Esophagus (tissue), 2 donors: Measurements from ENCODE around the gene CHRFAM7A. TPM values are rescaled to one million over a fixed set of nuclear protein-coding genes. Genes with fewer than 3 reads are reported as not detected.
"Not testable (repeated sequence)": the region's sequence is repeated elsewhere in the genome, so short reads cannot be mapped to it uniquely, and the experiment has no call there.

Experiments used
- H3K27ac ChIP-seq, 2 donors: one replicate each; pipeline ENCODE4 v1.5.1; 2013; ENCODE audit warnings: low read depth in 2 of 2, mild to moderate bottlenecking in 2 of 2, inconsistent platforms in 1 of 2, low read length in 1 of 2, moderate library complexity in 1 of 2
- H3K27me3 ChIP-seq, 2 donors: one replicate each; pipeline ENCODE4 v1.6.1; 2013; ENCODE audit warnings: low read length in 2 of 2, control low read depth in 1 of 2, mild to moderate bottlenecking in 1 of 2; ENCODE audit not compliant: insufficient read depth in 2 of 2, control insufficient read depth in 1 of 2
- H3K36me3 ChIP-seq, 2 donors: one replicate each; pipeline ENCODE4 v1.6.1; 2013; ENCODE audit warnings: low read length in 1 of 2; ENCODE audit not compliant: control insufficient read depth in 2 of 2, insufficient read depth in 2 of 2
- H3K4me1 ChIP-seq, 2 donors: one replicate each; pipeline ENCODE4 v1.6.1; 2013; ENCODE audit warnings: low read length in 1 of 2; ENCODE audit not compliant: control insufficient read depth in 2 of 2, insufficient read depth in 2 of 2
- H3K4me3 ChIP-seq, 2 donors: one replicate each; pipeline ENCODE4 v1.5.1; 2013; ENCODE audit warnings: low read length in 2 of 2, mild to moderate bottlenecking in 2 of 2, low read depth in 1 of 2, moderate library complexity in 1 of 2
- H3K9me3 ChIP-seq, 2 donors: one replicate each; pipeline ENCODE4 v1.6.1; 2013; ENCODE audit warnings: mild to moderate bottlenecking in 2 of 2, low read depth in 1 of 2, low read length in 1 of 2, moderate library complexity in 1 of 2; ENCODE audit not compliant: control insufficient read depth in 2 of 2, insufficient read depth in 1 of 2
- WGBS, 2 donors: extraction: QIAGEN DNeasy Blood & Tissue Kit; methylation state at CpG; one replicate each; pipeline ENCODE4 v1.1.7; 2013; 5-methylcytosine and 5-hydroxymethylcytosine counted together
- polyA plus RNA-seq, 2 donors: library from polyadenylated mRNA; stranded (reverse); fragments of 200-250 nt; gene quantifications; one replicate each; pipeline ENCODE4 v1.2.3, GENCODE V29; 2013
- donor health status: healthy with polysubstance abuse.
- donor health status: Bipolar disorder and iron deficiency.

The CHRFAM7A gene
- polyA plus RNA-seq, 2 donors = 0.06 to 0.16 TPM

DNA sequence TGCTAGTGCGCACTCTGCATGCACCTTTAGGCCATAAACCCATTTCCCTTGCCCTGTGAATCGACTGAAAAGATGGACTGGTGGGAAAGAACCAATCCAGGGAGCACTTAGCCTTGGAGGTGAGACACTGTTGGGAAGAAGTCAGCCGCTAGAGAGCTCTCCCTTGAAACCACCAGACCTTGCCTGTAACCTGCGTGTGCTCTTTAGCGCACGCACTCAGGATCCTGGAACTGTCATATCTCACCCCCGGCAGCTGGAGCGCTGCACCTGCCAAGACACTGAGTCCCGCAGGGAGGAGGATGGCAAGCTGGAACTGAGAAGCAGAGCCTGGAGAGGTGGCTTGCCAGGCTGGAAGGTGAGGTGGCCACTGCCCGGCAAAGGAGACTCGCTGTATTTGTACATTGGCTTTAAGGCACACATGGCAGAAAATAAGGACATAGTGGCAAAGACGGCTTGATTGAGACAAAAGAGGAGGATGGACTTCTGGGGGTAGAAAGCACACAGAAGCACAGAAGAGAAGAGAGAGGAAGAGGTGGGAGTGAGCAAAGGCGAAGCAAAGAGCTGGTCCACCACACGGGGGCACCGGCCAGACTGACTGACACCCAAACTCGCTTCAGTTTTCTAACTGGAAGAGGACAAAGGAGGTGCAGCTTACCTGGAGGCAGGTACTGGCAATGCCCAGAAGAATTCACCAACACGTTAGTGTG lies 16.8 kb downstream of the CHRFAM7A start:
- not testable (repeated sequence) for H3K4me3 ChIP-seq, H3K4me1 ChIP-seq, H3K27ac ChIP-seq, H3K36me3 ChIP-seq, H3K27me3 ChIP-seq, H3K9me3 ChIP-seq
- no CpG with 5 or more reads among the region's 17 CpGs for WGBS, 2 donors

DNA sequence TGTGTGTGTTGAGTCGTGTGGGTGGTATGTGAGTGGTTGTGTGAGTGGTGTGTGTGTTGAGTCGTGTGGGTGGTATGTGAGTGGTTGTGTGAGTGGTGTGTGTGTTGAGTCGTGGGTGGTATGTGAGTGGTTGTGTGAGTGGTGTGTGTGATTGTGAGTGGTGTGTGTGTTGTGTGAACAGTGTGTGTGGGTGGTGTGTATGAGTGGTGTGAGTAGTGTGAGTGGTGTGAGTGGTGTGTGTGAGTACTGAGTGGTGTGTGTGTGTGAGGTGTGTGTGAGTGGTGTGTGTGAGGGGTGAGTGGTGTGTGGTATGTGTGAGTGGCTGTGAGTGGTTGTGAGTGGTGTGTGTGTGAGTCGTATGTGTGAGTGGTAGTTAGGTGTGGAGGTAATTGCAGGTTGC lies 17.5 kb downstream of the CHRFAM7A start:
- not testable (repeated sequence) for H3K27me3 ChIP-seq, H3K9me3 ChIP-seq, H3K36me3 ChIP-seq, H3K27ac ChIP-seq, H3K4me3 ChIP-seq, H3K4me1 ChIP-seq
- WGBS, 2 donors = 45 to 57% methylated on average over 3 of the region's 4 CpGs

DNA sequence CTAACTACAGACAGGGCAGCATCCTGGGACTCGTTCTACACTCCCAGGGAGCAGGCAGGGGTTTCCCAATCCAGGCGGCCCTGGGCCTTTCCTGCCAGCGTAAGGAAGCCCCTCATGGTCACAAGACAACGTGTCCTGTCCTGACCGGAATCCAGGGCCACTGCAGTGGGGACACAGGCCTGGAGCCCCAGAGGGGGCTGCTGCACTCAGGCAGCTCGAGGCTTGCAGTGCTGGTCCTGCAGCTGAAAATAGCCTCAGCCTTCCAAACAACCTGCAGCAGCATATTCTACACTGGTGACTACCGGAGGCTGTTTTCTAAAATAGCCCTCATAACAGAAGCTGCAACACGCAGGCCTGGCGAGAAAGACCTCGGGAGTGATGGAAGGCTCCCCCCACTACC lies 18.5 kb downstream of the CHRFAM7A start:
- H3K4me1 ChIP-seq, H3K36me3 ChIP-seq, H3K27ac ChIP-seq, H3K4me3 ChIP-seq, H3K27me3 ChIP-seq, H3K9me3 ChIP-seq: not testable (repeated sequence)
- 57 to 78% methylated on average over 3 of the region's 10 CpGs for WGBS, 2 donors

DNA sequence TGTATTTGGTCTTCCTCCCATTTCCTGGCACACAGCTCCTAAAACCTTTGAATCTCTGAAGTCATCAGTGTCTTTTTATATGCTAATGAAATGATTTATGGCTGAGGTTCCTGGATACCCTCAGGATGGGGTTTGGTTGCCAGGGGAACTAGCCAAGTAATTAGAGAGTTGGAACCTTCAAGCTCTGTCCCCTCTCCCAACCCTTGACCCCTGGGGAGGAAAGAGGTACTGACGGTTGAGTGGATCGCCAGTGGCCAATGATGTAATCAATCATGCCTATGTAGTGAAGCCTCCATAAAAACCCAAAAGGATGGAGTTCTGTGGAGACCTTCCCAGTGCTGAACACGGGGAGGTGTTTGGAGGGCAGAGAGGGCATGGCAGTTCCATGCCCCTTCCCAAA lies 25.1 kb downstream of the CHRFAM7A start:
- not testable (repeated sequence) for H3K36me3 ChIP-seq, H3K27me3 ChIP-seq, H3K27ac ChIP-seq, H3K9me3 ChIP-seq, H3K4me1 ChIP-seq, H3K4me3 ChIP-seq
- WGBS, 2 donors = no CpG with 5 or more reads among the region's 3 CpGs

DNA sequence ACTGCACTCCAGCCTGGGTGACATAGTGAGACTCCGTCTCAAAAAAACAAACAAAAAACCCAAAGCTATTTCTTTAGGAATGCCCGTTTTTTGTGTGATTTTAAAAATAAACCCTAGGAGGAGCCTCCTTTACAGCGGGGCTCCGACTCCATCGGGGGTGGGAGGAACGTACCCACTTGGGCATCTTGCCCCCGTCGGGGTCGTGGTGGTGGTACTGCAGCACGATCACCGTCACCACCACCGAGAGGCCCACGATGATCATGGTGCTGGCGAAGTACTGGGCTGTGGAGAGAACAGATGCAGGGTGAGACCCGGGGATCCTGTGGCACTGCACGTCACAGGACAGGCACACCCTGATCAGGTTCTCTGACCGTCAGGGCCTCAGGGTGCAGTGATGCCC lies 26.1 kb downstream of the CHRFAM7A start:
- H3K4me1 ChIP-seq, H3K27me3 ChIP-seq, H3K9me3 ChIP-seq, H3K27ac ChIP-seq, H3K4me3 ChIP-seq, H3K36me3 ChIP-seq: not testable (repeated sequence)
- 95% methylated on average over 14 of the region's 17 CpGs for WGBS, 2 donors

DNA sequence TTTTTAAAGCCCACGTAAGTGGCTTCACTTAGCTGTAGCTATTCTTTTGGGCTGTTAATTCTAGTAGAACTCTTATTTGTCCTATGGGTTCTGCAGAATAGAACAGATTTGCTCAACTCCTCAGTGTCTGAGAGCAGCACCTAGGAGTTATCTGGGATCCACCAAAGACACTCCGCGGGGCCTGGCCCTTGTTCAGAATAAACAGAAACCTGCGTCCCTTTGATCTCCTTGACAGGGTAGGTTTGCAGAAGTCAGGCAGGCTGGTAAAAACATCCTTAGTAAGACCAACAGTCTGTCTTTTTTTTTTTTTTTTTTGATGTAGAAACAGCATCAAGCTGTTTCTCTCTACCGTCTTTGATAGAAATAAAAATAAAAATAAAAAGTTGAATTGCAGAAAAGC lies 31.9 kb downstream of the CHRFAM7A start:
- WGBS, 2 donors = 53 to 82% methylated on average over 1 to 3 of the region's 5 CpGs
- not testable (repeated sequence) for H3K27ac ChIP-seq, H3K4me1 ChIP-seq

DNA sequence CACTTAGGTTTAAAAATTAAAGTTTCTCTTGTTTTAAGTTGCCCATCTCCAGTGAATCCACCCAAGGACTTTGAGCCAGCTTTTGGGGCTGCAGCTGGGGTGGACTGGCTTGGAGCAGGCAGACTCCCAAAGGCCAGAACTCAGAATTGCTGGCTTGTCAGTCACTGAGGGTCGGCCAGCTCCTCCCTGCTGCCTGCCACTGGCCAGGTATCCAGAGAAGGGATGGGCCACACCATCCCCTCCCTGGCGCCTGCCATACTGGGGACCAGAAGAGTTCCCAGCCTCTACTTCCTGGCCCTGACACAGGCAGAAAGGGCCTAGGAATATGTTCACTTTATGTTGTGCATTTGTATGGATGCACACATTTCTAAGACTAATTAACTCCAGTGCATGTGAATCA lies 32.4 kb downstream of the CHRFAM7A start:
- H3K4me1 ChIP-seq, H3K9me3 ChIP-seq, H3K27me3 ChIP-seq, H3K27ac ChIP-seq, H3K36me3 ChIP-seq, H3K4me3 ChIP-seq: not testable (repeated sequence)
- WGBS, 2 donors = no CpG with 5 or more reads among the region's 2 CpGs

More for the DNA sequence above, 31.9 kb downstream of the CHRFAM7A start:
- not testable (repeated sequence) for H3K27me3 ChIP-seq, H3K4me3 ChIP-seq, H3K36me3 ChIP-seq, H3K9me3 ChIP-seq

DNA sequence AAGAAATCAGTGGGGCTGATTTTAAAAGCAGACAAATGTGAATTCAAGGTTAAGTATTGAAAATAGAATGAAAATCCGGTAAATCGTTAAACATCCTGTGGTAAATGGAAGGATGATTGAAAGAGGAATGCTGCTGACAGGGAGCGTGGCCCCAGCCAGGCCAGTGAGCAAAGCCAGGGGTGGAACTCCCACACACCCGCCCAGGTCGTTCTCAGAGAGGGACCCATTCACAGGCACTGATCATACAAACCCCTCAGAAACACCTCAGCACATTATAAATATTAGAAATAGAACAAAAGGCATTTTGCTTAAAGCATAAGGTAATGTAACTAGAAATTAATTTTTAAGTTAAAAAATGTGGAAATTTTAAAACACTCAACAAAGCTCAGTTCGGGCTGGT lies 38.3 kb downstream of the CHRFAM7A start:
- not testable (repeated sequence) for H3K4me1 ChIP-seq, H3K4me3 ChIP-seq, H3K27ac ChIP-seq, H3K27me3 ChIP-seq, H3K9me3 ChIP-seq, H3K36me3 ChIP-seq
- 47 to 63% methylated on average over 3 of the region's 6 CpGs for WGBS, 2 donors

DNA sequence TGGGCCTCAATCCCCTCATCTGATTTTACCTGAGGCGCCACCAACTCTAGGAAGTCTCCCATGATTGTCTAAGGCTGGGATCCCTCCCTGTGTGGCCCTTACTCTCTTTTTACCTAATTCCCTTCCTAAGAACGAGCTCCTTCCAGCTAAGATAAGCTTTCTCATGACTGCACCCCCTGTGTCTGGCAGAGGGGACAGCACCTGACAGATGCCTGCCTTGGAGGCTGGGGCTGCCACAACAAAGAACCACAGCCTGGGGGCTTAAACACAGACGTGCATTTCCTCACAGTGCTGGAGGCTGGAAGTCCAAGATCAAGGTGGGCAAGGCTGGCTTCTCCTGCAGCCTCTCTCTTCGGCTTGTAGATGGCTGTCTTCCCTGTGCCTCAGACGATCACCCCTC lies 43.5 kb downstream of the CHRFAM7A start:
- H3K36me3 ChIP-seq, H3K27me3 ChIP-seq, H3K27ac ChIP-seq, H3K4me3 ChIP-seq, H3K4me1 ChIP-seq, H3K9me3 ChIP-seq: not testable (repeated sequence)
- WGBS, 2 donors = no CpG with 5 or more reads among the region's 5 CpGs

DNA sequence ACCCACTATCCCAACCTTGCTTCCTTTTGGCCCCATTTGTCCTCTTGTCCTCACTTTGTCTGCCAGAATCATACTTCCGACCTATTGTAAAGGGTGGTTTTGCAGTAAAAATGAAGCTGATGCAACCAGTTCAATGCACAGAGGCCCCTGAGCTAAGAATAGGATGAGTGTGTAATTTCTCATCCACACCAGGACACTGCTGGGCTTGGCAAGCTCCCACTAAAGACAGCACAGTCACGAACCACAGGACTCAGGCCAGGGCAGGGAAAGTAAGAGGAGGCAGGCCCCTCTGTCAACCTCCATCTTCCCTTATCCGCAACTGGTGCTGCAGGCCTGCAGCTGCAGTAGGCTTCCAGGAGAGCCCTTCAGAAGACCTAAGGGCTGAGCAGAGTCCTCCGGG lies 56.8 kb downstream of the CHRFAM7A start:
- H3K27me3 ChIP-seq, H3K4me1 ChIP-seq, H3K36me3 ChIP-seq, H3K4me3 ChIP-seq, H3K9me3 ChIP-seq, H3K27ac ChIP-seq: not testable (repeated sequence)
- WGBS, 2 donors = no CpG with 5 or more reads among the region's 4 CpGs
